HCT116 (cell line): ENCODE measurements around the gene THRB. TPM values are rescaled to one million over a fixed set of nuclear protein-coding genes. Genes with fewer than 3 reads are reported as not detected.

ENCODE experiments used
- ATAC-seq: fragments of 200-7000 bp; cut with Tn5 transposase; 2 replicates; pipeline ENCODE4 v1.9.1; 2020; ENCODE audit warnings: mild to moderate bottlenecking, moderate library complexity
- BruUV-seq: library from RNA; stranded (reverse); fragments of 400-500 nt; replicated peaks from 2 replicates; lab custom pipeline; 2021; lab: Mats Ljungman, UMichigan
- CTCF ChIA-PET: fragments of 300-600 bp; sonication (Branson Sonifier 250); formaldehyde crosslinking; loops from one replicate; lab custom pipeline; 2021; ENCODE audit warnings: antibody characterized with exemption; lab: Charles Lee
- POLR2A ChIA-PET: fragments of 300-600, 350-600 bp; sonication (Branson Sonifier 250); formaldehyde crosslinking; loops from one replicate; lab custom pipeline; 2021; ENCODE audit warnings: antibody characterized with exemption; lab: Charles Lee
- RAD21 ChIA-PET, 2 experiments: fragments of 300-600 bp; sonication (Branson Sonifier 250); formaldehyde crosslinking; loops; one replicate each; lab custom pipeline; 2023; ENCODE audit warnings: low total read pairs in 2 of 2; ENCODE audit not compliant: uncharacterized antibody in 2 of 2, unreplicated experiment in 2 of 2, low non-redundant PET in 1 of 2; lab: Charles Lee
- DNase-seq: peaks from one replicate; pipeline ENCODE4 v3.0.0-alpha.2; 2010; ENCODE audit warnings: low read depth, low spot score
- H2AFZ ChIP-seq: fragments of 200-600 bp; shearing (Covaris generic), sonication (generic); 2 replicates; pipeline ENCODE4 v1.6.1; 2017; ENCODE audit warnings: low read depth, mixed run types, mixed read lengths, antibody characterized with exemption, low read length; ENCODE audit not compliant: poor library complexity, severe bottlenecking
- H3K27ac ChIP-seq: 2 replicates; pipeline ENCODE4 v1.5.1; 2012; ENCODE audit warnings: low read depth, low read length
- H3K27me3 ChIP-seq: fragments of 200-600 bp; sonication (generic); 2 replicates; pipeline ENCODE4 v1.6.1; 2016; ENCODE audit warnings: mixed run types, low read length, mixed read lengths; ENCODE audit not compliant: insufficient read depth
- H3K36me3 ChIP-seq, 2 experiments: fragments of 200-500 bp in 1 of 2; fragments of 200-600 bp in 1 of 2; sonication (Bioruptor generic) in 1 of 2; sonication (generic) in 1 of 2; 2 replicates each; pipeline versions ENCODE4 v1.5.1 to v1.6.1; 2014 to 2016; ENCODE audit warnings: low read length in 2 of 2, inconsistent platforms in 1 of 2, mixed read lengths in 1 of 2, mixed run types in 1 of 2; ENCODE audit not compliant: insufficient read depth in 2 of 2, control insufficient read depth in 1 of 2
- H3K4me1 ChIP-seq, 2 experiments: fragments of 200-600 bp in 1 of 2; sonication (generic) in 1 of 2; 2 replicates each; pipeline versions ENCODE4 v1.5.1 to v1.6.1; 2012 to 2017; ENCODE audit warnings: low read length in 2 of 2, inconsistent platforms in 1 of 2, mild to moderate bottlenecking in 1 of 2, mixed read lengths in 1 of 2, mixed run types in 1 of 2, moderate library complexity in 1 of 2; ENCODE audit not compliant: insufficient read depth in 2 of 2, control insufficient read depth in 1 of 2
- H3K4me2 ChIP-seq: fragments of 200-600 bp; sonication (generic); 2 replicates; pipeline ENCODE4 v1.6.1; 2017; ENCODE audit warnings: mixed run types, low read length, mixed read lengths
- H3K4me3 ChIP-seq, 2 experiments: fragments of 200-600 bp in 1 of 2; sonication (generic) in 1 of 2; replicated peaks in 1 of 2; 2 replicates each; pipeline ENCODE4 v1.5.1; 2011 to 2016; ENCODE audit warnings: low read length in 2 of 2, control low read depth in 1 of 2, low read depth in 1 of 2, mild to moderate bottlenecking in 1 of 2, mixed read lengths in 1 of 2, mixed run types in 1 of 2
- H3K79me2 ChIP-seq: fragments of 200-600 bp; sonication (generic); 2 replicates; pipeline ENCODE4 v1.6.1; 2017; ENCODE audit warnings: mild to moderate bottlenecking, mixed run types, low read length, moderate library complexity, mixed read lengths; ENCODE audit not compliant: insufficient read depth
- H3K9ac ChIP-seq: fragments of 200-600 bp; sonication (generic); 2 replicates; pipeline ENCODE4 v1.6.1; 2016; ENCODE audit warnings: low read length, mixed read lengths
- H3K9me2 ChIP-seq: fragments of 200-600 bp; sonication (generic), shearing (Covaris generic); 2 replicates; pipeline ENCODE4 v1.6.1; 2017; ENCODE audit warnings: mixed run types, mild to moderate bottlenecking, moderate library complexity; ENCODE audit not compliant: insufficient read depth
- H3K9me3 ChIP-seq, 2 experiments: fragments of 200-500 bp in 1 of 2; fragments of 200-600 bp in 1 of 2; sonication (Bioruptor generic) in 1 of 2; sonication (generic) in 1 of 2; 2 replicates each; pipeline ENCODE4 v1.6.1; 2014 to 2017; ENCODE audit warnings: low read length in 2 of 2, mixed read lengths in 2 of 2, inconsistent platforms in 1 of 2, low read depth in 1 of 2, mild to moderate bottlenecking in 1 of 2, mixed run types in 1 of 2, moderate library complexity in 1 of 2; ENCODE audit not compliant: control insufficient read depth in 1 of 2, insufficient read depth in 1 of 2
- H4K20me1 ChIP-seq: fragments of 200-600 bp; sonication (generic), shearing (Covaris generic); 2 replicates; pipeline ENCODE4 v1.6.1; 2017; ENCODE audit warnings: mixed run types, mild to moderate bottlenecking, moderate library complexity; ENCODE audit not compliant: insufficient read depth
- EGR1 ChIP-seq: IDR thresholded peaks from 2 replicates; pipeline ENCODE4 v1.6.1; 2012; ENCODE audit warnings: low read depth
- ELF1 ChIP-seq: IDR thresholded peaks from 2 replicates; pipeline ENCODE4 v1.6.1; 2012; ENCODE audit warnings: low read depth, borderline replicate concordance
- JUND ChIP-seq: IDR thresholded peaks from 2 replicates; pipeline ENCODE4 v1.6.1; 2012
- MAX ChIP-seq: IDR thresholded peaks from 2 replicates; pipeline ENCODE4 v1.6.1; 2012
- RAD21 ChIP-seq: IDR thresholded peaks from 2 replicates; pipeline ENCODE4 v1.6.1; 2012; ENCODE audit warnings: low read depth, mild to moderate bottlenecking
- SIN3A ChIP-seq: IDR thresholded peaks from 2 replicates; pipeline ENCODE4 v1.6.1; 2012; ENCODE audit warnings: low read depth
- SRF ChIP-seq: IDR thresholded peaks from 2 replicates; pipeline ENCODE4 v1.6.1; 2012; ENCODE audit warnings: low read depth
- intact Hi-C: fragments of 100-400 bp; cut with micrococcal nuclease; formaldehyde crosslinking; loops from 2 replicates; pipeline ENCODE4 v1.10.0; 2022
- total RNA-seq: library from RNA; stranded (reverse); gene quantifications from one replicate; pipeline ENCODE4 v1.2.1, GENCODE V29; 2021; ENCODE audit not compliant: unreplicated experiment
- TF ChIP-seq, protein P1 (sequence below): IDR thresholded peaks from 2 replicates; pipeline ENCODE4 v1.6.1; 2012
- TF ChIP-seq, protein P2 (sequence below), 3 experiments: fragments of 200-600 bp in 1 of 3; sonication (generic) in 1 of 3; IDR thresholded peaks in 2 of 3; conservative IDR thresholded peaks in 1 of 3; 2 replicates each; pipeline ENCODE4 v1.5.1; 2012 to 2017; ENCODE audit warnings: low read depth in 2 of 3, low read length in 2 of 3, antibody characterized with exemption in 1 of 3, borderline replicate concordance in 1 of 3, control low read depth in 1 of 3, mild to moderate bottlenecking in 1 of 3, mixed read lengths in 1 of 3, mixed run types in 1 of 3, moderate library complexity in 1 of 3; ENCODE audit not compliant: insufficient read depth in 1 of 3

The THRB gene
- total RNA-seq, 1 experiment from 2014 or later, result 2.5 TPM

DNA sequence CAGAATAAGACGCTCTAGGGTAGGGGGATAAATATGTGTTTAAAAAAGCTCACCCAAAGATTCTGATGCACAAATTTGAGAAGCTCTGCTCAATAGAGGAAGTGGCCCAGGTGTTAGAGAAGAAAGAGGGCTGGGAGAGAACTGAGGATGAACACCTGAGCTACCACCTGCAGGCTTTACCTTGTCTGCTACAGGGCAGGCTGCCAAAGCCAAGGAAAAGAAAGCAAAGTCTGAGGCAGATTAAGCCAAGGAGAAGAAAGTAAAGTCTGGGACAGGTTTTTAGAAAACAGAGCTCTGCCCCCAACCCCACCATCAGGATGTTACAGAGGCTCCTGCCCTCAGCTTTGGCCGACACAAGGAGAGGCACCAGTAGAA is 92.9 kb downstream of the THRB start (continued):
- TF ChIP-seq RAD21 (no peak), MAX (no peak), EGR1 (no peak), ELF1 (no peak)

- no peak for ATAC-seq
- CTCF ChIA-PET, result no interaction called here
- Histone ChIP-seq H3K36me3 (no peaks in the 10 kb centered on the region), H3K9me3 (no peaks in the 10 kb centered on the region), H3K9ac (no peak overlapping the region), H3K27ac (no peak overlapping the region), H3K27me3 (no peaks in the 10 kb centered on the region), H2AFZ (no peak overlapping the region), H3K4me2 (no peak overlapping the region), H3K4me1 (no peaks in the 10 kb centered on the region), H3K79me2 (no peaks in the 10 kb centered on the region), H3K4me3 (no peak overlapping the region), H4K20me1 (no peaks in the 10 kb centered on the region), H3K9me2 (no peaks in the 10 kb centered on the region)
- TF ChIP-seq RAD21 (no peak), SRF (no peak), JUND (no peak), SIN3A (no peak)
- TF ChIP-seq, protein P1, sequence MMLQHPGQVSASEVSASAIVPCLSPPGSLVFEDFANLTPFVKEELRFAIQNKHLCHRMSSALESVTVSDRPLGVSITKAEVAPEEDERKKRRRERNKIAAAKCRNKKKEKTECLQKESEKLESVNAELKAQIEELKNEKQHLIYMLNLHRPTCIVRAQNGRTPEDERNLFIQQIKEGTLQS, result no peak
- TF ChIP-seq, protein P2, sequence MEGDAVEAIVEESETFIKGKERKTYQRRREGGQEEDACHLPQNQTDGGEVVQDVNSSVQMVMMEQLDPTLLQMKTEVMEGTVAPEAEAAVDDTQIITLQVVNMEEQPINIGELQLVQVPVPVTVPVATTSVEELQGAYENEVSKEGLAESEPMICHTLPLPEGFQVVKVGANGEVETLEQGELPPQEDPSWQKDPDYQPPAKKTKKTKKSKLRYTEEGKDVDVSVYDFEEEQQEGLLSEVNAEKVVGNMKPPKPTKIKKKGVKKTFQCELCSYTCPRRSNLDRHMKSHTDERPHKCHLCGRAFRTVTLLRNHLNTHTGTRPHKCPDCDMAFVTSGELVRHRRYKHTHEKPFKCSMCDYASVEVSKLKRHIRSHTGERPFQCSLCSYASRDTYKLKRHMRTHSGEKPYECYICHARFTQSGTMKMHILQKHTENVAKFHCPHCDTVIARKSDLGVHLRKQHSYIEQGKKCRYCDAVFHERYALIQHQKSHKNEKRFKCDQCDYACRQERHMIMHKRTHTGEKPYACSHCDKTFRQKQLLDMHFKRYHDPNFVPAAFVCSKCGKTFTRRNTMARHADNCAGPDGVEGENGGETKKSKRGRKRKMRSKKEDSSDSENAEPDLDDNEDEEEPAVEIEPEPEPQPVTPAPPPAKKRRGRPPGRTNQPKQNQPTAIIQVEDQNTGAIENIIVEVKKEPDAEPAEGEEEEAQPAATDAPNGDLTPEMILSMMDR (IDR thresholded peaks at IDR 0.05 in 2 of 3, conservative IDR thresholded peaks at IDR 0.05 in 1 of 3; ENCODE audit: borderline replicate concordance in 1 of 3, insufficient read depth in 1 of 3, low read depth in 2 of 3, low read length in 2 of 3), result no peak
- RAD21 ChIA-PET, result no interaction called here
- no TSS peak for BruUV-seq
- intact Hi-C loops, result no loop called here
- DNase-seq, result no peak
- POLR2A ChIA-PET, result no interaction called here
These were observed 93.4 kb downstream of the THRB start for GRCh38 chr3:24401090-24401810.
